IMR-90 (cell line): ENCODE measurements around the gene CRISPLD2. TPM values are rescaled to one million over a fixed set of nuclear protein-coding genes. Genes with fewer than 3 reads are reported as not detected.

Experiments
- ATAC-seq: fragments of 200-7000 bp; cut with Tn5 transposase; 2 replicates; pipeline ENCODE4 v1.9.1; 2020; ENCODE audit warnings: low read depth, mild to moderate bottlenecking, moderate library complexity
- BruUV-seq: library from RNA; stranded (reverse); fragments of 400-500 nt; replicated peaks from 2 replicates; lab custom pipeline; 2021; lab: Mats Ljungman, UMichigan
- CTCF ChIA-PET: fragments of 300-600 bp; formaldehyde crosslinking; extraction: SDS; loops from one replicate; lab custom pipeline; 2021; ENCODE audit warnings: antibody characterized with exemption; lab: Yijun Ruan, JAX
- POLR2A ChIA-PET: fragments of 300-600 bp; sonication (Branson Sonifier 250); formaldehyde crosslinking; loops from one replicate; lab custom pipeline; 2022; ENCODE audit warnings: antibody characterized with exemption; ENCODE audit not compliant: unreplicated experiment; lab: Charles Lee
- DNase-seq: peaks from one replicate; pipeline ENCODE4 v3.0.0; 2013
- H2AFZ ChIP-seq: replicated peaks from 2 replicates; pipeline ENCODE3; 2013; ENCODE audit warnings: low read length, mild to moderate bottlenecking; ENCODE audit not compliant: poor library complexity
- H2AK5ac ChIP-seq: 2 replicates; pipeline ENCODE4 v1.6.1; 2013; ENCODE audit warnings: low read depth, low read length, inconsistent platforms
- H2AK9ac ChIP-seq: replicated peaks from 2 replicates; pipeline ENCODE3; 2013; ENCODE audit warnings: mild to moderate bottlenecking, low read depth, low read length, moderate library complexity; ENCODE audit not compliant: poor library complexity
- H2BK120ac ChIP-seq: 2 replicates; pipeline ENCODE4 v1.6.1; 2013; ENCODE audit warnings: low read depth, low read length, inconsistent platforms
- H2BK15ac ChIP-seq: 3 replicates; pipeline ENCODE4 v1.6.1; 2013; ENCODE audit warnings: low read depth, low read length, inconsistent platforms
- H2BK20ac ChIP-seq: 2 replicates; pipeline ENCODE4 v1.6.1; 2013; ENCODE audit warnings: low read depth, mild to moderate bottlenecking, inconsistent platforms, low read length, moderate library complexity
- H2BK5ac ChIP-seq: 2 replicates; pipeline ENCODE4 v1.6.1; 2013; ENCODE audit warnings: mild to moderate bottlenecking, low read depth, low read length, inconsistent platforms; ENCODE audit not compliant: poor library complexity, severe bottlenecking
- H3K14ac ChIP-seq: replicated peaks from 2 replicates; pipeline ENCODE4 v1.6.1; 2013; ENCODE audit warnings: low read depth, low read length, inconsistent platforms
- H3K18ac ChIP-seq: 2 replicates; pipeline ENCODE4 v1.6.1; 2013; ENCODE audit warnings: low read depth, low read length, control low read depth
- H3K23ac ChIP-seq: 2 replicates; pipeline ENCODE4 v1.6.1; 2013; ENCODE audit warnings: low read depth, low read length, inconsistent platforms
- H3K27ac ChIP-seq: 2 replicates; pipeline ENCODE4 v1.5.1; 2013; ENCODE audit warnings: mild to moderate bottlenecking, control low read depth, low read length; ENCODE audit not compliant: insufficient read depth
- H3K27me3 ChIP-seq: 2 replicates; pipeline ENCODE4 v1.6.1; 2013; ENCODE audit warnings: low read length; ENCODE audit not compliant: control insufficient read depth, insufficient read depth
- H3K36me3 ChIP-seq: 2 replicates; pipeline ENCODE4 v1.6.1; 2013; ENCODE audit warnings: low read length, mixed read lengths; ENCODE audit not compliant: control insufficient read depth, insufficient read depth
- H3K4ac ChIP-seq: 2 replicates; pipeline ENCODE4 v1.6.1; 2013; ENCODE audit warnings: low read depth, low read length, inconsistent platforms
- H3K4me1 ChIP-seq: 2 replicates; pipeline ENCODE4 v1.6.1; 2013; ENCODE audit warnings: low read length, mixed read lengths; ENCODE audit not compliant: control insufficient read depth, insufficient read depth
- H3K4me2 ChIP-seq: 2 replicates; pipeline ENCODE4 v1.6.1; 2013; ENCODE audit warnings: low read depth, mild to moderate bottlenecking, control low read depth, low read length, moderate library complexity
- H3K4me3 ChIP-seq: 2 replicates; pipeline ENCODE4 v1.5.1; 2013; ENCODE audit warnings: low read depth, mild to moderate bottlenecking, control low read depth, low read length, moderate library complexity; ENCODE audit not compliant: insufficient read depth
- H3K56ac ChIP-seq: 2 replicates; pipeline ENCODE4 v1.6.1; 2013; ENCODE audit warnings: low read length, inconsistent platforms; ENCODE audit not compliant: insufficient read depth; ENCODE audit errors: extremely low read depth
- H3K79me1 ChIP-seq, 2 experiments: 2 replicates each; pipeline ENCODE4 v1.6.1; 2013; ENCODE audit warnings: low read length in 2 of 2, inconsistent platforms in 1 of 2, low read depth in 1 of 2
- H3K9ac ChIP-seq: 2 replicates; pipeline ENCODE4 v1.6.1; 2013; ENCODE audit warnings: low read depth, low read length, control low read depth
- H3K9me1 ChIP-seq: 2 replicates; pipeline ENCODE4 v1.6.1; 2013; ENCODE audit warnings: low read length, inconsistent platforms; ENCODE audit not compliant: insufficient read depth
- H3K9me3 ChIP-seq: 2 replicates; pipeline ENCODE4 v1.6.1; 2013; ENCODE audit warnings: low read length; ENCODE audit not compliant: control insufficient read depth, insufficient read depth
- H4K20me1 ChIP-seq: 2 replicates; pipeline ENCODE4 v1.6.1; 2013; ENCODE audit warnings: low read length, inconsistent platforms; ENCODE audit not compliant: insufficient read depth
- H4K5ac ChIP-seq: 2 replicates; pipeline ENCODE4 v1.6.1; 2013; ENCODE audit warnings: mild to moderate bottlenecking, low read depth, low read length, control low read depth
- H4K8ac ChIP-seq, 2 experiments: 2 replicates each; pipeline ENCODE4 v1.6.1; 2013; ENCODE audit warnings: low read depth in 2 of 2, low read length in 2 of 2, control low read depth in 1 of 2, inconsistent platforms in 1 of 2
- H4K91ac ChIP-seq: 2 replicates; pipeline ENCODE4 v1.6.1; 2013; ENCODE audit warnings: low read depth, low read length, inconsistent platforms; ENCODE audit not compliant: insufficient read depth
- CEBPB ChIP-seq: IDR thresholded peaks from 2 replicates; pipeline ENCODE4 v1.6.1; 2012; ENCODE audit warnings: low read depth, low read length, improper control_type of control experiment
- CTCF ChIP-seq: conservative IDR thresholded peaks from 2 replicates; pipeline ENCODE4 v1.5.1; 2012; ENCODE audit warnings: mild to moderate bottlenecking, low read depth, low read length, improper control_type of control experiment
- MXI1 ChIP-seq: IDR thresholded peaks from 2 replicates; pipeline ENCODE4 v1.6.1; 2012; ENCODE audit warnings: low read depth, mild to moderate bottlenecking, low read length, moderate library complexity, borderline replicate concordance
- NFE2L2 ChIP-seq: fragments of 150-350 bp; IDR thresholded peaks from 2 replicates; pipeline ENCODE4 v1.6.1; 2016; ENCODE audit warnings: low read depth, mild to moderate bottlenecking, low read length
- POLR2A ChIP-seq: IDR thresholded peaks from 2 replicates; pipeline ENCODE4 v1.6.1; 2012; ENCODE audit warnings: mild to moderate bottlenecking, low read depth, low read length
- RAD21 ChIP-seq: IDR thresholded peaks from 2 replicates; pipeline ENCODE4 v1.6.1; 2012; ENCODE audit warnings: low read length, improper control_type of control experiment
- RCOR1 ChIP-seq: IDR thresholded peaks from 2 replicates; pipeline ENCODE4 v1.6.1; 2012; ENCODE audit warnings: mild to moderate bottlenecking, low read length, improper control_type of control experiment; ENCODE audit not compliant: insufficient replicate concordance
- RFX5 ChIP-seq: IDR thresholded peaks from 2 replicates; pipeline ENCODE4 v1.8.0; 2012; ENCODE audit warnings: low read depth, mild to moderate bottlenecking, low read length, moderate library complexity
- USF2 ChIP-seq: fragments of 150-350 bp; IDR thresholded peaks from 2 replicates; pipeline ENCODE4 v1.6.1; 2017; ENCODE audit warnings: mild to moderate bottlenecking, antibody characterized with exemption, low read length, low read depth
- WGBS, 2 experiments: methylation state at CpG; one replicate each; pipeline versions ENCODE4 v1.1.5 to v1.1.7; 2013; ENCODE audit warnings: missing lambda C conversion rate in 2 of 2; ENCODE audit not compliant: insufficient read length in 1 of 2; ENCODE audit errors: extremely low coverage in 2 of 2; 5-methylcytosine and 5-hydroxymethylcytosine counted together
- dilution Hi-C: fragments of 300-500 bp; cut with HindIII; formaldehyde crosslinking; loops from one replicate; pipeline ENCODE4 v1.14.3; 2018; ENCODE audit warnings: low sequenced_read_pairs; ENCODE audit not compliant: unreplicated experiment
- in situ Hi-C: fragments of 300-500 bp; cut with MboI; formaldehyde crosslinking; loops from 3 replicates; pipeline ENCODE4 v1.14.3; 2019; ENCODE audit warnings: low sequenced_read_pairs, inconsistent platforms, mixed read lengths
- intact Hi-C: fragments of 100-400 bp; cut with micrococcal nuclease; formaldehyde crosslinking; loops from 2 replicates; pipeline ENCODE4 v1.10.0; 2022
- polyA plus RNA-seq, 3 experiments: library from polyadenylated mRNA; depleted of rRNA; stranded (reverse); fragments of >200 nt; gene quantifications; 2 replicates each; pipeline ENCODE4 v1.2.3, GENCODE V29; 2012; ENCODE audit warnings: low replicate concordance in 1 of 3
- total RNA-seq: library from RNA; depleted of rRNA; stranded (reverse); fragments of >200 nt; gene quantifications from 2 replicates; pipeline ENCODE4 v1.2.3, GENCODE V29; 2012

CRISPLD2 gene
- total and polyA plus RNA-seq, 2 of the 4 experiments (the other 2 are of a cell fraction) = 23.1 to 37.5 TPM

- Histone ChIP-seq H3K9ac (no peak overlapping the region), H2BK120ac (no peak overlapping the region), H3K9me1 (peaks cover 19% of the 10 kb centered on the region), H3K4me2 (no peak overlapping the region), H4K20me1 (peaks cover 22% of the 10 kb centered on the region), H3K36me3 (no peaks in the 10 kb centered on the region), H2BK20ac (no peak overlapping the region), H2BK5ac (no peak overlapping the region), H3K9me3 (0 out of 2 replicates have a peak, but pooled peaks cover 4% of the 10 kb centered on the region), H3K56ac (no peak overlapping the region), H3K18ac (no peak overlapping the region), H2AK9ac (no peak overlapping the region), H3K27ac (no peak overlapping the region), H2BK15ac (no peak overlapping the region), H3K4me3 (no peak overlapping the region), H3K27me3 (no peaks in the 10 kb centered on the region), H3K4ac (peak overlapping the region; percentile 13; the same call in 1 of the 2 replicates), H2AFZ (no peak overlapping the region), H2AK5ac (0 out of 2 replicates have a peak overlapping the region, but pooled peaks have one; percentile 8), H3K79me1 (peaks cover 17 to 24% of the 10 kb centered on the region in 2 experiments; a peak in 3 of 4 replicates), H4K91ac (no peak overlapping the region), H4K5ac (no peak overlapping the region), H3K23ac (no peak overlapping the region), H3K4me1 (peaks cover 28% of the 10 kb centered on the region), H4K8ac (no peak overlapping the region), H3K14ac (no peak overlapping the region)
- ChIA-PET POLR2A (no interaction called here), CTCF (no interaction called here)
- 100% methylated on average over 1 of the region's 10 CpGs; no CpG with 5 or more reads in 1 of the 2 experiments for WGBS, 2 experiments
- dilution Hi-C loops (no loop called here), intact Hi-C loops (no loop called here), in situ Hi-C loops (no loop called here)
- no peak for TF ChIP-seq POLR2A
- no peak for TF ChIP-seq USF2
- TF ChIP-seq RAD21 = no peak
- TF ChIP-seq RFX5 = no peak
- TF ChIP-seq CEBPB = no peak
- TF ChIP-seq RCOR1 = no peak
- TF ChIP-seq CTCF = no peak
- no peak for TF ChIP-seq MXI1
- TF ChIP-seq NFE2L2 = no peak
- ATAC-seq (no peak), DNase-seq (no peak)
- no TSS peak for BruUV-seq
Measured at GRCh38 chr16:84817206-84817605, 2.6 kb upstream of the CRISPLD2 start.
